EH (cell line): Measurements from ENCODE around the gene CNNM4.
A peak's percentile ranks its signal among the peaks of the same experiment; 100 is the strongest.

Experiments used
- DNase-seq: peaks from one replicate; pipeline ENCODE4 v3.0.0-alpha.2; 2015; ENCODE audit warnings: low read depth

CNNM4 gene

DNA sequence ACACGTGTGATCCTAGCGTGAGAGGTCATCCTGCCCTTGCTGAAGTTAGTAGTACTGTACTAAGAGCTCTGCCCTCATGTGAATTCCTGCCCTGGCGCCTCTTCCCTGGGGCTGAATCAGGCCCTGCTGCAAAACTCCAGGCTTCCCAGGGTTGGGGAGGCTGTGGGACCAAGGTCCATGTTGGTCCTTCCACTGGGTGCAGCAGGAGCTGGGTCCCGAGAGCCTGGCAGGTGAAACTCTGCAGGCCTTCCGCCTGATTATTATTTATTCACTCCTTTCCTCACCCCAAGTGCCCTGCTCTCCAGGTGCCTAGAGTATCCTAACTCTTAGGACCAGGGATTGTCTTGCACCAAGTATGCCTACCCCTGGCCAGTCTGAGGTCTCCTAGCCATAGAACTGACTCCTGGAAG is 50.1 kb downstream of the CNNM4 start:
- DNase-seq = no peak

DNA sequence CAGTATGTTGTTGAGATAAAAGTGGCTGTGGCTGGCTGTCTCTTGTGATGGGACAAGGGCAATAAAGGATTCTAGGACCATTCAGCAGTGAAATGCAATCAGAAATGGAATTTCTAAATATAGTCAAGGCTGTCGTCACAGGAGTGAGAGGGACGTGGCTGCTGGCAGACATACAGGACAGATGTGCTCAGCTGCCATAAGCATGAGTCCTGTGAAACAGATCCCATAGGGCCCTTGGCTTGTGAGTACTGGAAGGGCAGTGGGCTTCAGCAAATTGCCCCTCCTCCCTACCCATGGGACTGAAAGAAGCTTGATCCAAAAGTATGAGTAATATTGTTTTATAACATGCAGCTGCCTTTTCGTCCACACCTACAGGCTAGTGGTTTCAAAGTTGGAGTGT is 51.2 kb downstream of the CNNM4 start:
- DNase-seq = peak; percentile 25

- no peak for DNase-seq
Measured at GRCh38 chr2:96813656-96814055, 53.0 kb downstream of the CNNM4 start.

DNA sequence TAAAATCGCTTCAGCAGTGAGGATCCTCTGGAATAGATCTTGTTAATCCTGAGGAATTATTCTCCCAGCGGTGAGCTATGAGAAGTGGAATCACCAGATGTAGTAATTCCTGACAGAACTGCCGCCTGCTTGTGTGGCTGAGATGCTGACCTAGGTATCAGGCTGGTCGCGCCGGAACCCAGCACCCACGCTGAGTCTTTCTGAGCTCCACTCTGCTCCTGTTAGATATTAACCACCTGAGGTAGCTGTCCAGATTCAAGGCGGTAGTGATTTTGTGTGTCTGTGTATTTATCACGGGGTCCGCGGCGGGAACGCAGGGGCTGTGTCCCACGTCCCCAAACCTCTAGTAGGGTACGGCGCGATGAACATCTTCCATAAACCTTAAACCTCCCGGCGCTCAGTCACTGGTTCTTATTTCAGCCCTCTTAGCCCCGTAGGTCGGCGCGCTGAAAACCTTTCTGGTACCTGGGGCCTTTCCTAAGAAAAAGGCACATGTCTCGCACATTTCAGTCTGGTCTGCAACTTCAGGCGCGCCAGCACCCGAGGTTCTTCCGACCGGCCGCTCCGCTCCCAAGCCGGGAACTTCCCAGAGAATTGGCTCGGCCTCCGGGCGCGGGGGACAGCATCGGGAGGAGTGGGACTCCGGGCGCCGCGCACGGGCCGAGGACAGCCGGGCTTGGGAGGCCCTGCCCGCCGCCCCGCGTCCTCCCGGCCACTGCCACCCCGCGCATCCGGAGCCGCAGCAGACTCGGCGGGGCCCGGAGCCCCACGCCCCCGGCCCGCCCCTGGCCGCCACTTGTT is 54.8 kb downstream of the CNNM4 start:
- peak; percentile 34 for DNase-seq

DNA sequence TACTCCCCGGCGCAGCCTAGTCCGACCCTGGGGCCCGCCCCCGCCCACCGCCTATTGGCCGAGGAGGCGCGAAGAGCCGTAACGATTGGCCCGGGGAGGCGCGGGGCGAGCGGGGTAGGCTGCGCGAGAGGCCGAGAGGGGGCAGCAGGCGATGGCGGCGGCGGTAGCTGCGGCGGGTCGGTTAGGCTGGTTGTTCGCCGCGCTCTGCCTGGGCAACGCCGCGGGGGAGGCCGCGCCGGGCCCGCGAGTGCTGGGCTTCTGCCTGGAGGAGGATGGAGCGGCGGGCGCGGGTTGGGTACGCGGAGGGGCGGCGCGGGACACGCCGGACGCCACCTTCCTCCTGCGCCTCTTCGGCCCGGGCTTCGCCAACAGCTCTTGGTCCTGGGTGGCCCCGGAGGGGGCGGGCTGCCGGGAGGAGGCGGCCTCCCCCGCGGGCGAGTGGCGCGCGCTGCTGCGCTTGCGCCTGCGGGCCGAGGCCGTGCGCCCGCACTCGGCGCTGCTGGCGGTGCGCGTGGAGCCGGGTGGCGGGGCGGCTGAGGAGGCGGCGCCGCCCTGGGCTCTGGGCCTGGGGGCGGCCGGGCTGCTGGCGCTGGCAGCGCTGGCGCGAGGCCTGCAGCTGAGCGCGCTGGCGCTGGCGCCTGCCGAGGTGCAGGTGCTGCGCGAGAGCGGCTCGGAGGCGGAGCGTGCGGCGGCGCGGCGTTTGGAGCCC is 55.6 kb downstream of the CNNM4 start, which contains the start of gene CNNM3:
CNNM3 (plus strand) TSS at position 142 of the 709 bp plus-strand sequence; CDS start at position 152, 10 bp downstream.
- DNase-seq = peak; percentile 92

- DNase-seq = peak; percentile 31
Measured at GRCh38 chr2:96816836-96817702, 56.4 kb downstream of the CNNM4 start.

DNA sequence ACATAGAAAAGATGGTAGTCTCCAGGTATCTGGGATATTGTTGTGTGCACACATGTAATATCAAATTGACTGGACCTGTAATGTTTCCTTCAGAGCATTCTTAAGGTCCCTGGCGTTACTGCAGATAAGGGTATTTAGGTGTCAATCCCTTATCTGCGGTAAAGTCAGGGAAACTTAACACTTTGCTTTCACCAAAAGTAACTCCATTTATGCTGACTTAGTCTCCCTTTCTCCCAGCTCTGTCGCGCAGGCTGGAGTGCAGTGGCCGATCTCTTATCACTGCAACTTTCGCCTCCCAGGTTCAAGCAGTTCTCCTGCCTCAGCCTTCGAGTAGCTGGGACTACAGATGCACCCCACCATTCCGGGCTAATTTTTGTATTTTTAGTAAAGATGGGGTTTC is 57.2 kb downstream of the CNNM4 start:
- DNase-seq = no peak

DNA sequence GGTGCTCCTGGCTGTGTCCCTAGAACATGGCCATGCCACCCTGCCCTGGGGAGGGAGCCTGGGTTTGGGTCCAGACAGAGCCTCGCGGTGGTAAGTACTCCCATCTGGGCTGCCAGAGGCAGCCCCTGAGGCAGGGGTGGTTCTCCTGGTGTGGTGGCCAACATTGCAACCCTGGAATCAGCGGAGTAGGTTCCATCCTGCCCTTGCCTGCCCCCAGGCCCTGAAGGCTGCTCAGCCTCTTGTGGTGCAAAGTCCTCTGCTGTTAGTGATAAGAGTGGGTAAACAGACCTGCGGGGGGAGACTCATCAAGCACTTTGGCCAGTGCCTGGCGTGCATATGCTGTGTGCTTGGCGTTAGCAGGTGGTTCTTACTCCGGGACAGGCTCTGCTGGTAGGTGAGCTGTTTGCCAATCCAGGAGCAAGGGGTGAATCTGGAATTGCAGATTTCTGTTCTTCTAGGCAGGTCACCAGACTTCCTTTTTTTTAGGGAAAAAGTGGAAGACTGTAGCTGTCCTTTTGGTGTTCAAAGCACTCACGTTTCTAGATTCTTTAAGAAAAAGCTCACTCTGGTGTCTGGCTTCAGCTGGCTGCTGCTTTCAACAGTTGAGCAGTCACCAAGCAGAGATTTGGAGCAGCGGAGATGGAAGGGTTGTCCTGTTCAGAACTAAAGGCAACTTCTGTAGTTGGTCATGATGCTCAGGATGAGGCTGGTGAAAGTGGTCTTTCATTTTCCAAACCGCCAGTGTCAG is 58.6 kb downstream of the CNNM4 start:
- no peak for DNase-seq

DNA sequence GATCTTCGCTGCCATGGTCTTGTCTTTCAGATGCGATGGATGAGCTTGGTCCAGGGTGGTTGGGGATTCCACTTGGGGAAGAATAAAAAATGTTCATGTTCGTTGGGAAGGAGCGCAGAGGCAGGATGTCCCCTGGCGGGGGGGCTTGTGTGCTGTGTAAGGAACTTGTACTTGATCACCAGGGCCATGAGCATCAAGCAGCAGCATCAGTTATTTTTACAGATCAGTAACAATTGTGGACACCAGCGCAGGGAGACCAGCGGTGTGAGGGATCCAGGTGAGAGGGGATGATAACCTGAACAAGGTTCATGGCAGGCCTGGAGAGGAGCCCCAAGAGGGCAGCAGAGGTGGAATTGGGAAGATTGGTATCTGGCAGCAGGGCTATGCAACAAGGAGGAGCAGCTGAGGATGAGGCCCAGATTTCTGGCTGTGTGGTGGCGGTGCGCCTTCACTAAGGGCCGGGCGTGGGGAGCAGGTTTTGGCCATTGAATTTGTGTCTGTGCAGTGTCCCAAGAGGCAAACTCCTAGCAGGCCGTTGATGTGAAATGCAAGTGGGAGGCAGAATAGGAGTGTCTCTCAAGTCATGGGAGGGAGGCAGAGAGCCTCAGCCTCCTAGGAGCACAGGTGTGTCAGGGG is 59.3 kb downstream of the CNNM4 start:
- DNase-seq = no peak

GRCh38 chr2:96821113-96821675 is 60.5 kb downstream of the CNNM4 start:
- DNase-seq = no peak

- DNase-seq = no peak
Measured at GRCh38 chr2:96822786-96823185, 62.1 kb downstream of the CNNM4 start.

DNA sequence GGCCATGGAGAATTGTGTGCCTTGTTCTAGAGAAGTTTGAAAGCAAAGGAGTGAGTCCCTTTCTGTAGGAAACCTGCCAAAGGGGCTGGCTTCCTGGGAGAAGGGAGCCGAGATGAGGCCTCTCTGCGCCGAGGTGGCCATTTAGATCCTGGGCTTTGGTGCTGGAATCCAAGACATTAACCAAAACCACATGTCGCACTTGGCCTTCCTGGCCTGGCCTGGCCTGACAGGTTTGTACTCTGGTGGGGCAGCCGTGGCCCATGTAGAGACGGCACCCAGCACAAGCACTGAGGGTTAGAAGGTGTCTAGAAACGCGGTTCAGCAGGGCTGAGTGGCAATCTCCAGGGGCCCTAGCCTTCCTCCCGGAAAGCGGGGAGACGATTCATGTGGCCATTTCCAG is 62.5 kb downstream of the CNNM4 start:
- DNase-seq = peak; percentile 21

DNA sequence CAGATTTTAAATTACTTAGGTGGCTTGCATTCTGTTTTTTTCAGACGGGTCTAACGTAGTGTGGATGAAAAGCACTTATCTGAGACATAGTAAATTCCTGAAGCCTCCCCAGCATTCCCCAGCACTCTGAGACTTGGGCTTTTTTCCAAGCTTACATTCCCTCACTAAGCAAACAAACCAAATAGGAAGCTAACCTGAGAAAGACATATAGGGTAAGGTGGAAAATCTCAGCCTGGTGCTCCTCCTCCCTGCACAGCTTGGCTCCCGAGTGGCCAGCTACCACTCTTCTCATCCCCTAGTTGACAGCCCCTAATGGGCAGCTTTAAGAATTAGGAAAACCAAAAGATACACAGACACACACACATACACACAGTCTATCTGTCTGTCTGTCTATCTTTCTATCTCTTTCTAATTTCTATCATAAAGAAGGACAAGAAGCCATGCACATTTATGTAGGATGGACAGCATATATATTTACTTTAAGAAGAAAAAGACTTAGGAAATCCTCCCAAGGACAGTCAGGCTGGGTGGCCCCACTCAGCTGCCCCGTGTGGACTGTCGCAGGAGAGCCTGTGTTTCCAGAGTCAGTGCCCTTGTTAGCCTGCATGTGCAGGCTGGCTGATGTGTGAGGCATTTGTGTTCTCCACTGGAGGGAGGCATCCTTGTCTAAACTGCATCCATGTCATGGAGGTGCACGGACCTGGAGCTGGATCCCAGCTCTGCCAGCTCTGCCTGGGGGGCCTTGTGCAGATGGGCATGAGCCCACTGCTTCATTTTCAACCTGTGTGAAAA is 63.6 kb downstream of the CNNM4 start:
- DNase-seq = peak; percentile 69

DNA sequence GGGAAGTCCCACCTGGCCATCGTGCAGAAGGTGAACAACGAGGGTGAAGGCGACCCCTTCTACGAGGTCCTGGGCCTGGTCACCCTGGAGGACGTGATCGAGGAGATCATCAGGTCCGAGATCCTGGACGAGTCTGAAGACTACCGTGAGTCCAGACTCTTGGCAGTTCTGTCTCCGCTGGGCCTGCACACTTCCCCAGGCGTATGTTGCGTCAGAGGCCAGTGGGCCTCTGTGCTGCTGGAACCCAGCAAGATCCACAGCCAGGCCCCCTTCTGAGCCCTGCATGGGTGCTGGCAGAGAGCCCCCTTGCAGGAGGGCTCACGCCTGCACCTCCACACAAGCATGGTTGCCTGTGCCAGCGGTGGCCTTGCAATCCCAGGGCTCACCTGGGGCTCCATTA is 64.4 kb downstream of the CNNM4 start:
- DNase-seq = no peak

GRCh38 chr2:96826546-96827278 is 66.0 kb downstream of the CNNM4 start:
- no peak for DNase-seq

DNA sequence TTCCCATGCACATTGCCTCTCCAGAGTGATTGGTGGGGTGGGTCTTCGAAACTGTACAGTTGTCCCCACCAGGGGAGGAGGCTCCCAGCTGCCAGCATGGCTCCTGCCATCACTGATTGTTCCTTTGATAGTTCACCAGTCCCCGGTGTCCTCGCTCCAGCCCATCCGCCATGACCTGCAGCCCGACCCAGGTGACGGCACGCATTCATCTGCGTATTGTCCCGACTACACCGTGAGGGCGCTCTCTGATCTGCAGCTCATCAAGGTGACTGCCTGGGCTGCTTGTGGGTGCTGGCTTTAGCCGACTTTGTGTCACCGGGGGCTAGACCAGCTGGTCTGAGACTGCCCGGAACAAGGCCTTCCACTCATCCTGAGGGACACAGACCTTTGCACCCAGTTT is 67.7 kb downstream of the CNNM4 start:
- DNase-seq = no peak

GRCh38 chr2:96828874-96829273 is 68.2 kb downstream of the CNNM4 start:
- no peak for DNase-seq

GRCh38 chr2:96830044-96830562 is 69.4 kb downstream of the CNNM4 start:
- no peak for DNase-seq

DNA sequence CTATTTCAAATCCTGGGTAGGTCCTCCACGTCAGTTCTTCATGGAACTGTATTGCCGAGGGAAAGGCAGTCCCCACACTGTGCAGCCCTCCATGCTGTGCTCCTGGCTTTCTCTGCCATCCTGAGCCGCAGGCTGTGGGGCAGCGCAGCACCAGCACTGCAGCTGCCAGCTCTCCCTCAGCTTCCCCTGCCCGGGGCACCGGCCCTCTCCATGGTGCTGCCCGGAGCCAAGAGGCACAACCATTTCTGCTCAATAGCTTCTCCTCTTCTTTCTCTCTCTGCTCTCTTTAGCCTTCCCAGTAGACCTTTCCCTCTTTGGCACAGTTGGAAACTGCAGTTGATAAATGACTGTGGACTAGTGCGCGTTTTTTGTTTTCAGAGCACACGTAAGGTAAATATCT is 71.0 kb downstream of the CNNM4 start:
- DNase-seq = peak; percentile 27
